ENCODE results near the gene MYH13.
A peak's percentile ranks its signal among the peaks of the same experiment; 100 is the strongest.
"Not testable (repeated sequence)": the region's sequence is repeated elsewhere in the genome, so short reads cannot be mapped to it uniquely, and the experiment has no call there.

MYH13 gene

GRCh38 chr17:10295728-10296343 lies 77.0 kb downstream of the MYH13 start:
- DNase-seq = peak; percentile 14 to 41

- DNase-seq = no peak
Observed at GRCh38 chr17:10294180-10294579, 78.6 kb downstream of the MYH13 start.

- no peak for DNase-seq
Observed at GRCh38 chr17:10292057-10292937, 80.5 kb downstream of the MYH13 start.

- not testable (repeated sequence) for DNase-seq
Observed at GRCh38 chr17:10291576-10291975, 81.2 kb downstream of the MYH13 start.

- no peak for DNase-seq
Observed at GRCh38 chr17:10290041-10290440, 82.8 kb downstream of the MYH13 start.

DNA sequence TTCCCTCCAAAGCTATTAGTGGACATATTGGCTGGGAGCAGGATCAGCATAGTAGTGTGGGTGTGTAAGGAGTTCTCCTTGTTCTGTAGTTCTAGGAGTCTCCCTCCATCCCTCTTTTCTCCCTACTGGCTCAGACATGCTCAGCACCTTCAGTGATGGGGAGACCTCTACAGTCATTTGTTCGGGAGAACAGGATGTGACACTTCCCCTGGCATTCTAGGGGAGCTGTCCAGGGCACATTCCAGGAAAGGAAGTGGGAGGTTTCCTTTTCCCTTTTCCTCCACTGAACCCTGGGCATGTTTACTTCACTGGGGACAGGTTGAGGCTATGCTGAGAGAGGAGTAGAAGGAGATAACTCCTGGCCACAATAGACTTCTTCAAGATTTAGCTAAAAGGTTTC lies 86.5 kb downstream of the MYH13 start:
- no peak for DNase-seq

- no peak for DNase-seq
Observed at GRCh38 chr17:10285896-10286295, 86.9 kb downstream of the MYH13 start.

GRCh38 chr17:10280068-10280467 lies 92.7 kb downstream of the MYH13 start:
- no peak for DNase-seq

- DNase-seq = no peak
Observed at GRCh38 chr17:10278218-10278617, 94.6 kb downstream of the MYH13 start.

- DNase-seq = no peak
Observed at GRCh38 chr17:10276436-10276835, 96.4 kb downstream of the MYH13 start.

- no peak for DNase-seq
Observed at GRCh38 chr17:10275418-10275817, 97.4 kb downstream of the MYH13 start.

DNA sequence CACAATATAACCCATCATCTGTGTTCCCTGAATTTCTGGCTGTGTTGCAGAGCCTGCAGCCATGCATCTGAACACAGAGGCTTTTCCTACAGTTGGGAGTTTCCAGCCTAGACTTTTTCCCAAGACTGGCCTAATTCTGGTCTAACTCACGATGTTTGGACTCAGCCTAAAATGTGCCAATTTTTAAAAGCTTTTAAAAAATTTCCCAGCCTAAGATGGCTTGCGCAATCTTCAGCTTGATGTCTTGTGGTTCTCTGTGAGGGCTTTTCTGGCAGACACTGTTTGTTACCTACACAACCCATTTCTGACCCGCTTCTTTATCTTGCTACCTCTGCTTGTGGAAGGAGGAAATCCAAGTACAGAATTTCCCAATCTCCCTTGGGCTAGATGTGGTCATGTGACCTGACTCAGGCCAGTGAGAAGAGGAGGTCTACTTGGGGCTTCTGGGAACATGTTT lies 101.7 kb downstream of the MYH13 start:
- no peak for DNase-seq

DNA sequence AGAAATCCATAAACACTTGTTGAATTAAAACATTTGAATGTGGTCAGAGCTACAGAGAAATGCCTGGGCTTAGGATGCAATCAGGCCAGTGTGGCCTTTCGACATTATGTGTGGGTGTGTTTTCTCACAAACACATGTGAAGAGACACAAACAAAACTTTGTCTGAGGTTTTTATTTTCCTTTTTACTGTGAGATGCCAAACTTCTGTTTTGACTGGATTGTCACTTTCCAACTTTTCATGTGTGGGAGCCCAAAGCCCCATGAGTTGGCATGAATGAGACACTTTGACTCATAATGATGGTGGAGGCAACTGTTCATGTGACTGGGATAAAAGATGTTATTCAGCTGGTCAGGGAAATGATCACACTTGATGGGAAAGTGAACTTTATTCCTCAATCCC lies 102.5 kb downstream of the MYH13 start:
- no peak for DNase-seq

DNA sequence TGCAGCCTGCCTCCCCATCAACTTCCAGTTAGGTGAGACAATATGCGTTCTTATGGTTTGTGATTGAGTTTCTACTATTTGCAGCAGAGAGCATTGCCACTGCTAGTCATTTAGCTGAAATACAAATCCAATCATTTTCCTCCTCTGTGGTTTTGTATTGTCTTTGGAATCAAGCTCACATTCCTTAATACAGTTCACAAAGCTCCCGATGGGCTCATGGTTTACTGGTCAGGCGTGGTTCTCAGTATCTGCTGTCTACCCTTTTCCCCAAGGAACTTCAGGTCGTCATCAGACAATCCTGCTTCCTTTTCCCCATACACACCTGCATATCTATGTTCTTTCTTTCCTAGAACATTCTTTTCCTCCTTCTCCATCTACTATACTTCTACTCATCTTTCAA lies 104.8 kb downstream of the MYH13 start:
- DNase-seq = no peak

DNA sequence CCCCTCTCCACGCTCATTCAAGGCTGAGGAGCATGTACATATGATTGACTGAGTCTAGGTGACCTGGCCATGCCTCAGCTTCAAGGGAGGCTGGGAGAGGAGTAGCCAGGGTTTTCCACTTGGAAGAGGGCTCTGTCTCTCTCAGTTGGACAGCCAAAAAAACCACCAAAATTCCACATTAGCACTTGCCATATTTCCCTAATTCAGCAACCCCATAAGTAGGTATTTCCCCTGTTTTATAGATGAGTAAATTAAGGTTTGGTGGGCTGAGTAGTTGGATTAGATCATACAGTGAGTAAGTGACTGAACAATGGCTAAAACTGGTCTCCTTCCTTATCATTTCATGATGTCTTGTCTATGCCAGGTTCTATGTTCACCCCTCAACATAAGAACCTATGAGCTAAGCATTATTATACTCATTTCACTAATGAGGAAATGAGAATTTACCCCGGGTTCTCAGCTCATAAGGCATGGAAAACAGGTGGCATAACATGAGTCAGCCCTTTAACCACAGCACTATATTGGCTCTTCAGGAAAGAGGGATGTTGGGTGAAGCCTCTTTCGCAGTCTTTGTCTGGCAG lies 106.4 kb downstream of the MYH13 start:
- no peak for DNase-seq

DNA sequence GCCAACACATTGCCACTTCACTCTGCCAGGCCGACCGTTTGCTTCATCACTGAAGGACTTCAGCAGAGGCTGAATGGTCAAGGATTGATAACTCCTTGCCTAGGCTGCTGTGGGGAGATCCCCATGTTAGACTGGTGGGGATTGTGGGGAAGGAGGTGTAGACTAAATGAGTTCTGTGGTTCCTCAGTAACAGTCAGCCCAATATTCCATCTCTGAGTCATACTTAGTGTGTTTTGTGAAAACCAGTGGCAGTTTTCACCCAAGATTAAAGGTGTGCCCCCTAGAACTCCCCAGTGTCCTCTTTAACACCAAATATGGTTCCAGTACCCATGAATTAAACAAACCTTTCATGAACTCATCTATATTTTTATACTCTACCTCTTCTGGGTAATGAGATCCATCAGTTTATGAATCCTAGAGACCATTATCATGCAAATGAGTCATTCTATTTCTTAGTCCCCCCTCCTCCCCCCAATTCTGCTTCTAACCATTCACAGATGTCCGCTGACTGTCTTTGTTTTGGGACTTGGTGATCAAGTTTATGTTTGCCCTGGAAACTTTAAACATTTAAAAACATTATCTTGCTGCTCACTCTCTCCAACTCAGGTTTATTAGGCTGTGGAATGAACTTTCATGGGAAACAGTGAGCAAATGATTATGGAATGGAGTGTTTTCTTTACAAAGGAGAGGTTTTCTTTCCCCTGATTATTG lies 107.6 kb downstream of the MYH13 start:
- no peak for DNase-seq

DNA sequence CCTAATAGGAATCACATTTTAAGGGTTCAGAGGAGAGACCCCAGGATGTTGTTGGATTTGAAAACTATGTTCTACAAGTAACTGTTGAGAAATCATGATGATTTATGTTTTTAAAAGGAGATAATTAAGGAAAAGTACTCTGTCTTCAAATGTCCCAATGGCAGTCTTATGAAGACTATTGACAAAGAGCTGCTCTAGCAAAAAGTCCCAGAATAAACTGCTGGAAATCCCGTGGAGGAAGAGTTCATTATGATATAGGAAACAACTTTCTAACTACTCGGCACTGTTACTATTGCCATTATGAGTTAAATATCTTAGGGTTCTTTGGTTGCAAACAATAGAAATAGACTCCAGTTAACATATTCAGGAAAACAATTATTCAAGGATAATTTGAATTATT lies 108.8 kb downstream of the MYH13 start:
- DNase-seq = no peak

DNA sequence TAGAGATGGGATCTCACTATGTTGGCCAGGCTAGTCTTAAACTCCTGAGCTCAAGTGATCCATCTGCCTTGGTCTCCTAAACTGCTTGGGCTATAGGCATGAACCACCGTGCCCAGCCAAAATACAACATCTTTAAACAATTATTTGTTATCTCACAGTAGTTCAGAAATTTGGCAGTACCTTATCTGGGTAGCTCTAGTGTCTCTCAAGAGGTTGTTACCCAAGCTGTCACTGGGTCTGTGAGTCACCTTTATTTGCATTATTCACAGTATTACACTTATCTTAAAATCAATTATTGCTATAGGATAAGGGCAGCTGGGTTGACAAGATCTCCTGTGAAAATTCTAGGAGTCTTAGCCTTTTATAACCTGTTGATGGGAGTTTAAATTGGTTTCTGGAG lies 110.4 kb downstream of the MYH13 start:
- no peak for DNase-seq

DNA sequence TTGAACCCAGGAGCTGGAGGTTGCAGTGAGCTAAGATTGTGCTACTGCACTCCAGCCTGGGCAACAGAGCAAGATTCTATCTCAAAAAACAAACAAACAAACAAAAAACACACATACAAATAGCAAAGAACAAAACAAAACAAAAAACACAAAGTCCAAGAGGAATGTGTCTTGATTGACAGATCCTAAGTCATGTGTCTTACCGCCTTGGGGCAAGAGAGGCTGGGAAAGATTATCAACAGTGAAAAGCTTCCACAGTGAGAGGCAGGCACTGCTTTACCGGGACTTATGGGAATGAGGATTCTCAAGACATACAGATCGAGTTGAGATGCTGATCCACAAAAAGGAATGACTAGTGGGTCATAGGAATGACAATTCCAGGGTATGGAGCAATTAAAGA lies 111.7 kb downstream of the MYH13 start:
- no peak for DNase-seq

DNA sequence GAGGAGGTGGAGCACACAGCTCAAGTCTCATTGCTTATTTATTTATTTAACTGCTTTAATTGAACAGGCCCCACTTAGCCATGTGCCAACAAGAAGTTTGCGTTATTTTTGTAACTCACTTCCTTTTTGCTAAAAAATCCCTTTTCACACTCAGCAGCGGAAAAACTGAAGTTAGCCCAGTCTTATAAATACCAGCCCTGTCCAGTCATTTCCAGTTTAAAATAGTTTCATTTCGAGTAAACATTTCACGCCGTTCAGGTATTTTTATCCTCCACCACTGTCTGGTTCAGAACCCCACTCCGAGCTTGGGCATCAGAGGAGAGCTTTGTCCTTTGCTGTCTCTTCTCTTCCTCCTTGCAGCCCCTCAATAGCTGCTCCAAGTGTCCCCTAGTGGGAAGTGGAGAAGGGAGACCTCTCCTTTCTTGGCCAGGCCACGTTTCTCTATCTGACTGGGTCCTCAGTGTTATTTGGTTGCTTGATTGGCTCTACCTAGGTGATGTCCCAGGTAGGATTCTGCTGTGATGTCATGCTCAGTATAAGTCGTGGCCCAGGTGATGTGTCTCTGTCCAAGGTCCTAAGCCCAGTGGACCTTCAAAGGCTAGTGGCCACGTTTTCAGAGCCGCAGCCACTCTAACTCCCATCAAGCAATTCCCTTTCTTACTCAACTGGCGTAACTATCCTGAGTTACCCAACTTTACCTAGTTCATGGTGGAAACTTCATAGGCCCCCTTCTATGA lies 121.4 kb downstream of the MYH13 start:
- no peak for DNase-seq
